H9 (cell line): ENCODE measurements around the gene KIR3DL3. TPM values are rescaled to one million over a fixed set of nuclear protein-coding genes. Genes with fewer than 3 reads are reported as not detected.

ENCODE experiments used
- DNase-seq: peaks from one replicate; pipeline ENCODE4 v3.0.0-alpha.2; 2017
- H2AFZ ChIP-seq: one replicate; pipeline ENCODE4 v1.6.1; 2013; ENCODE audit warnings: mild to moderate bottlenecking, low read length, control low read depth, moderate library complexity
- H2AK5ac ChIP-seq: 2 replicates; pipeline ENCODE4 v1.6.1; 2013; ENCODE audit warnings: low read length, control low read depth, mixed read lengths; ENCODE audit not compliant: insufficient read length
- H2BK120ac ChIP-seq: one replicate; pipeline ENCODE4 v1.6.1; 2013; ENCODE audit warnings: low read depth, mild to moderate bottlenecking, low read length, control low read depth, inconsistent platforms; ENCODE audit not compliant: poor library complexity, severe bottlenecking
- H2BK12ac ChIP-seq: 2 replicates; pipeline ENCODE4 v1.6.1; 2013; ENCODE audit warnings: low read length, control low read depth, mixed read lengths, low read depth; ENCODE audit not compliant: insufficient read length
- H2BK15ac ChIP-seq: 2 replicates; pipeline ENCODE4 v1.6.1; 2013; ENCODE audit warnings: low read depth, low read length, control low read depth
- H2BK20ac ChIP-seq: one replicate; pipeline ENCODE4 v1.6.1; 2013; ENCODE audit warnings: low read depth, mild to moderate bottlenecking, low read length, control low read depth, inconsistent platforms; ENCODE audit not compliant: poor library complexity, severe bottlenecking
- H2BK5ac ChIP-seq: 2 replicates; pipeline ENCODE4 v1.6.1; 2013; ENCODE audit warnings: low read length, control low read depth, mixed read lengths; ENCODE audit not compliant: insufficient read length
- H3K14ac ChIP-seq: 2 replicates; pipeline ENCODE4 v1.6.1; 2013; ENCODE audit warnings: low read length, control low read depth; ENCODE audit not compliant: insufficient read depth
- H3K18ac ChIP-seq: 2 replicates; pipeline ENCODE4 v1.6.1; 2013; ENCODE audit warnings: low read depth, mild to moderate bottlenecking, mixed read lengths, low read length, control low read depth; ENCODE audit not compliant: insufficient read length
- H3K23ac ChIP-seq: 2 replicates; pipeline ENCODE4 v1.6.1; 2013; ENCODE audit warnings: low read length, control low read depth, mixed read lengths, low read depth; ENCODE audit not compliant: insufficient read length
- H3K23me2 ChIP-seq: 2 replicates; pipeline ENCODE4 v1.6.1; 2013; ENCODE audit warnings: low read depth, mild to moderate bottlenecking, mixed read lengths, low read length, control low read depth; ENCODE audit not compliant: insufficient read length, poor library complexity, severe bottlenecking
- H3K27ac ChIP-seq: 2 replicates; pipeline ENCODE4 v1.5.1; 2013; ENCODE audit warnings: low read length, control low read depth, mixed read lengths, low read depth; ENCODE audit not compliant: insufficient read length
- H3K27me3 ChIP-seq: 2 replicates; pipeline ENCODE4 v1.6.1; 2013; ENCODE audit warnings: low read length, control low read depth, inconsistent platforms; ENCODE audit not compliant: insufficient read depth
- H3K4ac ChIP-seq: 2 replicates; pipeline ENCODE4 v1.6.1; 2013; ENCODE audit warnings: low read depth, mild to moderate bottlenecking, control low read depth, inconsistent platforms, low read length, moderate library complexity
- H3K4me1 ChIP-seq: 2 replicates; pipeline ENCODE4 v1.6.1; 2013; ENCODE audit warnings: low read length, control low read depth, inconsistent platforms; ENCODE audit not compliant: insufficient read depth
- H3K4me2 ChIP-seq: 2 replicates; pipeline ENCODE4 v1.6.1; 2013; ENCODE audit warnings: low read length, control low read depth, mixed read lengths; ENCODE audit not compliant: insufficient read length, insufficient read depth
- H3K56ac ChIP-seq: 2 replicates; pipeline ENCODE4 v1.6.1; 2013; ENCODE audit warnings: low read depth, mild to moderate bottlenecking, mixed read lengths, low read length, control low read depth; ENCODE audit not compliant: insufficient read length
- H3K79me1 ChIP-seq: 2 replicates; pipeline ENCODE4 v1.6.1; 2013; ENCODE audit warnings: low read depth, mild to moderate bottlenecking, moderate library complexity, low read length, control low read depth, inconsistent platforms; ENCODE audit not compliant: insufficient read depth, poor library complexity, severe bottlenecking
- H3K79me2 ChIP-seq: 2 replicates; pipeline ENCODE4 v1.6.1; 2013; ENCODE audit warnings: low read length, control low read depth, inconsistent platforms; ENCODE audit not compliant: insufficient read depth
- H3K9ac ChIP-seq: 2 replicates; pipeline ENCODE4 v1.6.1; 2013; ENCODE audit warnings: low read length, control low read depth, mixed read lengths; ENCODE audit not compliant: insufficient read length; ENCODE audit errors: extremely low read depth
- H3K9me3 ChIP-seq: one replicate; pipeline ENCODE4 v1.6.1; 2013; ENCODE audit warnings: low read depth, low read length, inconsistent platforms; ENCODE audit not compliant: control insufficient read depth
- H3T11ph ChIP-seq: one replicate; pipeline ENCODE4 v1.6.1; 2013; ENCODE audit warnings: mild to moderate bottlenecking, low read length, control low read depth, inconsistent platforms
- H4K20me1 ChIP-seq: one replicate; pipeline ENCODE4 v1.6.1; 2013; ENCODE audit not compliant: control insufficient read depth, insufficient read length, insufficient read depth
- H4K5ac ChIP-seq: 2 replicates; pipeline ENCODE4 v1.6.1; 2013; ENCODE audit warnings: low read depth, mild to moderate bottlenecking, mixed read lengths, low read length, control low read depth; ENCODE audit not compliant: insufficient read length
- H4K8ac ChIP-seq: replicated peaks from 2 replicates; pipeline ENCODE4 v1.6.1; 2013; ENCODE audit warnings: low read length, control low read depth, mixed read lengths, low read depth; ENCODE audit not compliant: insufficient read length
- H4K91ac ChIP-seq: 2 replicates; pipeline ENCODE4 v1.6.1; 2013; ENCODE audit warnings: low read depth, mild to moderate bottlenecking, moderate library complexity, mixed read lengths, low read length, control low read depth; ENCODE audit not compliant: insufficient read length
- H3K27ac Mint-ChIP-seq, 3 experiments: 2 replicates in 2 of 3; 3 replicates in 1 of 3; pipeline ENCODE4 v1.8.0; 2020 to 2021; ENCODE audit warnings: mixed read lengths in 3 of 3, mild to moderate bottlenecking in 1 of 3, moderate library complexity in 1 of 3
- H3K27me3 Mint-ChIP-seq: 2 replicates; pipeline ENCODE4 v1.8.0; 2021; ENCODE audit warnings: low read depth, mild to moderate bottlenecking, moderate library complexity, mixed read lengths
- H3K36me3 Mint-ChIP-seq, 3 experiments: 2 replicates in 2 of 3; 3 replicates in 1 of 3; pipeline ENCODE4 v1.8.0; 2020 to 2021; ENCODE audit warnings: low read depth in 3 of 3, mixed read lengths in 3 of 3; ENCODE audit not compliant: insufficient read depth in 1 of 3
- H3K4me1 Mint-ChIP-seq, 2 experiments: 2 replicates each; pipeline ENCODE4 v1.8.0; 2020; ENCODE audit warnings: mixed read lengths in 2 of 2
- H3K4me3 Mint-ChIP-seq, 2 experiments: 2 replicates in 1 of 2; 3 replicates in 1 of 2; pipeline ENCODE4 v1.8.0; 2020 to 2021; ENCODE audit warnings: mild to moderate bottlenecking in 2 of 2, mixed read lengths in 2 of 2, moderate library complexity in 1 of 2
- H3K9me3 Mint-ChIP-seq, 2 experiments: 2 replicates in 1 of 2; 3 replicates in 1 of 2; pipeline ENCODE4 v1.8.0; 2020; ENCODE audit warnings: mild to moderate bottlenecking in 2 of 2, mixed read lengths in 2 of 2, moderate library complexity in 1 of 2
- CTCF ChIP-seq: fragments of 200-600 bp; sonication (generic); conservative IDR thresholded peaks from 3 replicates; pipeline ENCODE4 v1.8.0; 2021; ENCODE audit warnings: antibody characterized with exemption, mild to moderate bottlenecking
- WGBS: extraction: QIAGEN DNeasy Blood & Tissue Kit; methylation state at CpG from one replicate; pipeline ENCODE4 v1.1.7; 2013; ENCODE audit warnings: missing lambda C conversion rate, low lambda C conversion rate, mixed read lengths; ENCODE audit not compliant: insufficient read length; ENCODE audit errors: extremely low coverage; 5-methylcytosine and 5-hydroxymethylcytosine counted together
- total RNA-seq: library from RNA; stranded (reverse); gene quantifications from 2 replicates; pipeline ENCODE4 v1.2.1, GENCODE V29; 2021

KIR3DL3 gene
- total RNA-seq, 1 experiment from 2014 or later = not detected

GRCh38 chr19:54738715-54739114 lies 14.5 kb downstream of the KIR3DL3 start:
- Histone ChIP-seq H3K4me1 (no peaks in the 10 kb centered on the region), H4K5ac (no peak overlapping the region), H3K4me2 (no peak overlapping the region), H4K20me1 (no peaks in the 10 kb centered on the region), H3K23me2 (no peaks in the 10 kb centered on the region), H2BK20ac (no peak overlapping the region), H3K9ac (no peak overlapping the region), H3K18ac (no peak overlapping the region), H2BK12ac (no peak overlapping the region), H3K79me2 (no peaks in the 10 kb centered on the region), H3K79me1 (no peaks in the 10 kb centered on the region), H2AFZ (no peak overlapping the region), H2AK5ac (no peak overlapping the region), H3K23ac (no peak overlapping the region), H2BK120ac (no peak overlapping the region), H4K91ac (no peak overlapping the region), H3T11ph (no peak overlapping the region), H3K9me3 (peaks cover 75% of the 10 kb centered on the region), H2BK15ac (no peak overlapping the region), H3K14ac (no peak overlapping the region), H3K56ac (no peak overlapping the region), H2BK5ac (no peak overlapping the region), H3K27ac (no peak overlapping the region), H3K4ac (no peak overlapping the region), H3K27me3 (no peaks in the 10 kb centered on the region), H4K8ac (no peak overlapping the region)
- H3K4me1 Mint-ChIP-seq = no peaks in the 10 kb centered on the region
- no peak overlapping the region for H3K27ac Mint-ChIP-seq
- H3K9me3 Mint-ChIP-seq = peaks cover 88 to 92% of the 10 kb centered on the region in 2 experiments
- H3K36me3 Mint-ChIP-seq = peaks cover 18 to 46% (median 22%) of the 10 kb centered on the region in 3 experiments; a peak in 6 of 7 replicates
- no peak for TF ChIP-seq CTCF
- WGBS = no CpG with 5 or more reads among the region's 1 CpG
- H3K4me3 Mint-ChIP-seq = no peak overlapping the region
- no peak for DNase-seq
- peaks cover 3% of the 10 kb centered on the region; the same call in 1 of the 2 replicates for H3K27me3 Mint-ChIP-seq
